ENCODE results near the gene SMAD7.

SMAD7 gene

DNA sequence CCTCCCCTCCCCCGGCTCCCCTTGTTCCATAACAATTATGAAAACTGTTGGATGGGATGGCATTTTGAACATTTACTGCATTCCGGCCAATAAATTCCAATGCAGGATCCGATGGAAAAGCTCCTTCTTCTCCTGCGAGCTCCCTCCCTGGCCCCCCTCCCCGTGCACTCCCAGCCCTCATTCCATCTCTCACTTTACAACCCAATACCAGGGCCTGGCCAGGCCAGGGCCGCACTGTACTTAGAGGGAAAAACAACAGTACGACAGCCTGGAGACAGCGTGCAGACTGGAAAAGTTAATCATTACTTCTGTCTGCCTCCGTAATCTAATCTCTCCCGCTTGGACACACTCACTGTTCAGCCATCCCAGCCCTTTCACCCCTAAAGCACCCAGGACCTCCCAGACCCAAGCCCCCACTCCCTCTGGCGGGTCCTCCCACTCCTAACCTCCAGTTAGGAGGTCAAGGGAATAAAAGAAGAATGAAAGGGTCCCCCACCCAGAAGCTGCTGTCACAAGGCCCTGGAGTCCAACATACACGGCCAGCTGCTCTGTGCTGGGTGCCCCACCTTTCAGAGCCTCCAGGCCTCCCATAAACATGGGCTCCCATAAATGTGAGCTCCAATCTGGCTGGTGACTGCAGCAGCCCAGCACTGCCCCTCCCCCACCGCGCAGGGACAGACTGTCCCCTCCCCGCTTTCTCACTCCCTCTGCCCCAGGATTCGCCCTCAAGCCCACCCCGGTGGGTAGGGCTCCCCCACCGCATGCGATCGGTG, 20.6 kb downstream of the SMAD7 start:
- DNase-seq (ENCODE audit: low spot score): peak; percentile 92

DNA sequence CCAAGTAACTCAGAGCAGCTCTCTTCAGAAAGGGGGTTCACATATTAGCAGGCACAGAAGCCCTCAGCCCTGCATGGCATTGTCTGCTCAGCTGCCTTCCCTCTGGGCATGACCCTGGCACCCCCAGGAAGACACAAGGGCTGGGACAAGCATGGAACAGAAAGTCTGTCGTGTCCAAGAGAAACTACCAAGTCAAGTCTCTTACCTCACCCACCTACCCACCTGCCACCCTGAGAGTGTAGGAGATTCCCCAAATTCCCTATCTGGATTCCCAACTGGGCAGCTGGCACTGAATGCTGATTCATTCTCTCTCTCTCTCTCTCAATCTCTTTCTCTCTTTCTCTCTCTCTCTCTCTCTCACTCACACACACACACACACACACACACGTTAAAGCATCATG, 21.6 kb downstream of the SMAD7 start:
- no peak for DNase-seq (ENCODE audit: low spot score)

DNA sequence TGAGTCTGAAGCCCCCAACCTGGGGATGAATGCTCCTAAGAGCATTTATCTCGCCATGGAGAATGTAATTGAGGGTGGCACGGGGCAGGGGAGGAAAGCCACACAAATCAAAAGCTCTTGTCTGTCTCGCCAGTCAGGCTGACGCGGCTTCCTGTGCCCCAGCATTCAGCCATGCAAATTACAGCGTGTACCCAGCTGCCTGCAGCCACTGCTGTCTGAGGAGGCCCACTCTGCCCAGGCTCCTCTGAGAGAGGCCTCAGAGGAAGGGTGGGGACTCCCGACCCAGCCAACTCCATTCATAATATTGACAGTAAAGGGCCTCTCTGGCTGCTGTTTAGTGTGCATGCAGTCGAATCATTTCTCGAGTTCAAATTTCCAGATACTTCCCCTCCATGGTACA, 22.0 kb downstream of the SMAD7 start:
- no peak for DNase-seq (ENCODE audit: low spot score)

DNA sequence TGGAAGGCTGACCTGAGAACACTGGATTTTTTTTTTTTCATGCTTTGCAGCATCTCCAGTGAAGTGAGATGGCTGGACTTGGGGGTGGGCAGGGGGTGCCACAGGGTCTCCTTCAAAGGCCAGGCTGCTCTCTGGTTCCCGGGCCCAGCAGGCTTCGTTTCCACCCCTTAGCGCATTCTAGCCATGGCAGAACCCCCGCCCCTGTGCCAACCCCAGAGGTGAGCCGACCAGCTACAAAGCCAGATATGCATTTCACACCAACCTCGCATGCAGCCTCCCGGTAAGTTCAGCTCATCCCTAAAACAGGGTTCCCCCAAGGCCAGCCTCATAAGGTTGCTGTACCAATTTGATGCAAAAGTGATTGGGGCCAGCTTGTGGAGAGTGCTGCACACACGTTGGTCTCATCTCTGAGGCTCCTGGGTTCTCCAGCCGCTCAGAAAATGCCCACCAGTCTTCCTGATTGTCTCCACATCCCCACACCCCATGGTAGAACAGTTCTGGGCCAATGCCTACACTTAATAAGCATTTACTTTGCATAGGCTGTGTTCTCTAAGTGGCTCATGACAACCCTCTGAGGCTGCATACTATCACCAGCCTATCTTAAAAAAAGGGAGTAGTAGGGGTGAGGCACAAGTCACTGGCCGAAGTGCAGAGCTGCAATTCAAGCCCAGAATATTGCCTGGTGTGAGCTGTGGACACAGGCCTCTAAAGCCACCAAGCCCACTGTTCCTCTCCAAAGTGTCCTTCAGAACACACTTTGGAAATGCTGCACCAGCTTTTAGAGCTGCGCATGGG, 23.3 kb downstream of the SMAD7 start:
- DNase-seq (ENCODE audit: low spot score): no peak

DNA sequence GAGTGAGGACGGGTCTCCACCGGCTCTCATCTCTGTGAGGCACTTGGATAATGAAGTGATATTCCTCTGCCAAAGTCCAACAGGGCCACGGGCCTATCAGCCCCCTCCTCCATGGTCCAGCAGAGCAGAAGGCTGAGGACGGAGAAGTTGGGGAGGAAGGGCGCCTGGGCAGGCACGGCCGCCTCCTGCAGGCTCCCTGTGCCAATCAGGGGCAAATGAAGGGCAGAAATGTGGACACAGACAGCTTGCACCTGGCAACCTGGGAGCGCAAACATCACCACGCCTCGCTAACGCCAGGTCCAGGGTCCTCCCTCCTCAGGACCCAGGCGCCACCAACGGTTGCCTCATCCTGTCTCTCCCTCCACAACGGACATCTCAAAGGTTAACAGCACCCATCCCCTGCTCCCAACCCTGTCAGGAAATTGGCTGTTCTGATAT, 24.3 kb downstream of the SMAD7 start:
- DNase-seq (ENCODE audit: low spot score): no peak

DNA sequence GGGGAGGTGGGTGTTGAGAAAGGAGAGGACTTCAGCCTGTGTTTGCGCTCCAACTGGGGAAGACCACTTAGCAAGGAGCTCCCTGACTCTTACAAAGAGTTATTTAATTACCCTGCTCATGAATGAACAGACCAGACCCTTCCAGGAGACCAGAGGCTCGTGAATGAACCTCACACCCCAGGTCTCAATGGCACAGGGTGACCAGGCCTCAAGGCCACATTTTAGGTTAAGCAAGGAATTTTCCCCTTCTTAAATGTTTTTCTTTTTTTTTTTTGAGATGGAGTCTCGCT, 25.3 kb downstream of the SMAD7 start:
- no peak for DNase-seq (ENCODE audit: low spot score)

DNA sequence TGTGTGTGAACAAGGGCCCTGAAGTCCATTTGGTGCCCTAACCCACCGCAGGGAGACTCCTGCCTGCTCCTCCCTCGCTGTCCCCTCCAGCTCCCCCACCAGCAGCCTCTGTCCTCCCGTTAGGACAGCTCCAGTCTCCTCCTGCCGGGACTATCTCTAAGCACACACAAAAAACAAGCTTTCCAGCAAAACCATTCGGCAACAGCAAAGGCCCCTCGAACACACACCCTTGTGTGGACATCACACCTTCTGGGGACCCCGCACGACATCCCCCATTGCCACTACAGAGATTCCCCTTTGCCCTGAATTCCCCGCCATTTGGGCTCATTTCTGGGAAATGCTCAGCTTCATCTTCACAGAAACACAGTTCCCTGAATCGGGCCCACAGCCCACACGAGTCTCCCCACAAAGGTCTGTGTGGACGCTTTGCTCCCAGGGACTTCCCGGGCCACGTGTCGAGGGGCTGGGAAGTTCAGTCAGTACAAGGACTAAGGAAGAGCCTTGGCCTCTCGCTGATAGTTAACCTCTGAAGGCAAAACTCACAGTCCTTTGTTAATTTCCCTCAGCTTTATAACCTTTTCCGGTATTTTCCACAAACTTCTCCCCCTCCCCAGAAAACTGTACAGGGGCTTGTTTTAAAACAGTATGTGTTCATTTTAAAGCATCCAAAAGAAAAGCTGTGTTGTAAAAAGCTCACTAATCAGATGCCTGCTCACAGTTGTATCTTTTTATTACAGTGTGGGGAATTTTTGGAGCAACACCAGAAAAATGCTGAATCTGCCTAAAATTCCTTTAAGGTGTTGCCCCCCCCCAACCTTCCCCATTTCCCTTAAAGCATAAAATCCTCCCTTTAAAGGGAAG, 25.9 kb downstream of the SMAD7 start:
- no peak for DNase-seq (ENCODE audit: low spot score)

DNA sequence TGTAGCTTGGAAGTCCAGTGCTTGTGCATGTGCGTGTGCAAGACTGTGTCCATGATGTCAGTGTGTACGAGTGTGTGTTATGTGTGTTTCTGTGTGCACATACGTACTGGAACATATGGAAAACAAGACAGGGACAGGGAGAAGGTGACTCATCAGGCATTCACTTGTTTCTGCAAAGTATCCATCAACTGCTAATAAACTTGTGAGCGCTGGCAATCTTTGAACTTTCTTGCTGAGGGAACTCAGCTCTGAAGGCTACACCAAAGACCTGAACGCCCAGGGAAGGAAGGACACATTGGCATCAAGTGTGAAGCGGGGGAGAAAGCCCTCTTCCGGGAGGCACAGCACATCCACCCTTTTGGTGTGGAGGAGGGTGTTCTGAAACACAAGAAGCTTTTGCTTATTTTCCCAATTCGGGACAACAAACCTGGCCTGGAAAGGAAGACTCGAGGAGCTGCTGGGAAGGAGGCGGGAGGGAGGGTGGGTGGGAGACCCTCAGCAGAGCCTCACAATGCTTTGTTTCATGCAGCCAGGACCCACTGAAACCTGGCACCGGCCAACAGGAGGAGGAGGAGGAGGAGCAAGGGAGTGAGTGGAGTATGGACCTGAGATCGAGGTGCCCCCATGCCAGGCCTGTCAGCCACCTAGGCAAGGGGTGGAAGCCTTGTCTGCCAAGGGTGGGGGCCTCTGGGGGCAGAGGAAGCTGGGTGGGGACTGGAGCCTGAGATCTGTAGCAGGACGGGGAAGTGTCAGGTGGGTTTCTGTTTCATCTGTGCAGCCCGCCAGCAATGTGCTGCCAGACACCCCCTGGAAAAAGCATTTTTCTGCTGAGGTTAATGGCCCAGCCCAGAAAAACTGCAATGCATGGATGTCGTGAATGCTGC, 26.8 kb downstream of the SMAD7 start:
- DNase-seq (ENCODE audit: low spot score): no peak

DNA sequence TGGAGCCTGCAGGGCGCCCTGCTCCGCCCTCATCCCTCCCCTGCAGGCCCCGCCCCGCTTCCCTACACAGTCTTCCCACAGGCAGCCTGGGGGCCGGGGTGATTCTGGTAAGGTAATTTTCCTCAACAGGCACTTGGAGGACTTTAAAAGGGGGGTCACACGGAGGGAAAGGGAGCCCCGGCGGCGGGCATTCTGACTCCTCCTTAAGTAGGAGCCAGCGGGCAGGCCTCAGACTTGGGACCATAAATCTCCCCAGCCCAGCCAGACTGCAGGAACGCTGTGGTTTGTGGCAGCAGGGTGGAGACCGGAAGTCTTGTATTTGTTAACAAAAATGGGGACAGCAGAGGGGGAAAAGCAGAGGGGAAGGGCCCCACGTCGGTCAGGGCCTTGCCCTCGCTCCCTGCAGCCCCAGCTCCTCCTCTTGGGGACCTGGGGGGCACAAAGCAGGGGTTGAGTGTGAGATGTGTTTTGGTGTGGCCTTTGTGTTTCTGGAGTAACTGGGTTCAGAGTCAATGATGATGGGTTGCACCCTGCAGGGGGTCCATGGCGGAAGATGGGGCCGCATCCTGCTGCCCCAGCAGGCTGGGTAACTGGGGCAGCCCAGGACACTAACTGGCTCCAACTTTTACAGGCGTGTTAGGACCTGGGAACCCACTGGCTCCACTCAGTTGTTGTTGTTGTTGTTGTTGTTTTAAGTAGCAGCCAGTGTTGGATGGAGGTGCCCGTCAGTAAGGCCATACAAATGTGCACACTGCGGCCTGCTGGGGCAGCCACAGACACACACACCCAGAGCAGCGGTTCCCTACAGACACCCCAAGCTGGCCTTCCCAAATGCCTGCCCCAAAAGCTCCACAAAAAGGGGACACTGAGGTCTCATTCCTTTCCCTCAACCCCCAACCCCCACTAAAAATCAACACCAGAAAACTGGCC, 27.7 kb downstream of the SMAD7 start:
- DNase-seq (ENCODE audit: low spot score): peak; percentile 94

DNA sequence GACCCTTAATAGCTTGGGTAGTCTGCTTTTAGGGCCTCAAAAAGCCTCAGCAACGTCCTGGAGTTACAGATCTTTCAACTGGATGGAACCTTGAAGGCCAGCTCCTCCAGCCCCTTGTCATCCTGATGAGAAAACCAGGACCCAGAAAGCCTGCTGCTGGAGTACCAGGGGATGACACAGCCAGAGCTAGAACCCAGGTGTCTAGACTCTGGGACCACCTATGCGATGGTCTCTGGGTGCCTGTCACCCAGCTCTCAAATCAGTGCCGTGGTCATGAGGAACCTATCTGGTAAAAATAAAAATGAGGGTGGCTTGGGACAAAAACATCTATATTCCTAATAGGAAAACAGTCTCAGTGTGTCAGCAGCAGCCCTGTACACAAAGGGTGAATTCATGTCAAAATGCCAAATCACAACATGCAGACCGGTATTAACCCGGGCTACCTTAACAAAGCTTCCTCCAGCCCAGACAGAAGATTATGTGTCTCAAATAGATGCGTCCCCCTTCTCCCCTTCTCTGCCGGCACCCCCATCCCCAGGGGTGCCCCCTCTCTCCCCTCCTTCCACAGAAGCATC, 28.5 kb downstream of the SMAD7 start:
- no peak for DNase-seq (ENCODE audit: low spot score)

DNA sequence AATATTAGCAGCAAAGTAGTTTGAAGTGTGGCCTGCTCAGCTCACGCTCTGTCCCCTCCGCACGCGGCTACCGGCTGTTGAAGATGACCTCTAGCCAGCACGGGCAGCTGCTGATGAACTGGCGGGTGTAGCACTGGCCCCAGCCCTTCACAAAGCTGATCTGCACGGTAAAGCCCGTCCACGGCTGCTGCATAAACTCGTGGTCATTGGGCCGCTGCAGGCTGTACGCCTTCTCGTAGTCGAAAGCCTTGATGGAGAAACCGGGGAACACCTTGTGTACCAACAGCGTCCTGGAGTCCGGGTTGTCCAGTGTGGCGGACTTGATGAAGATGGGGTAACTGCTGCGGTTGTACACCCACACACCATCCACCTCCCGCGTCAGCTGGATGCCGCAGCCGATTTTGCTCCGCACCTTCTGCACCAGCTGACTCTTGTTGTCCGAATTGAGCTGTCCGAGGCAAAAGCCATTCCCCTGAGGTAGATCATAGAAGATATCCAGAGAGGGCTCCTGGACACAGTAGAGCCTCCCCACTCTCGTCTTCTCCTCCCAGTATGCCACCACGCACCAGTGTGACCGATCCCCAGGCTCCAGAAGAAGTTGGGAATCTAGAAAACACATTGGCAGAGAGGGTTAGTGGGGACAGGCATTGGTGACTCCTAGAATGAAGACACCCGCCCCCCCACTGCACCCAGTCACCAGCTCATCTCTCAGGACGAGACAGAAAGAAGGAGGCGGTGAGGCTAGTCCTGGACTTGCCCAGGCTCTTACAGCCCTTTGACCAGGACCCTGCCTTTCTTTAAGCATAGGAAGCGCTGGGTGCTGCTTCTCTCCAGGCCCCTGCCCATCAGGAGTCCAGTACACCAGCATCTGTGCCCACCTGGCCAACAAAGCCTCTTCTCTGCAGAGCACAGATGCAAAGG, 29.2 kb downstream of the SMAD7 start:
- no peak for DNase-seq (ENCODE audit: low spot score)

DNA sequence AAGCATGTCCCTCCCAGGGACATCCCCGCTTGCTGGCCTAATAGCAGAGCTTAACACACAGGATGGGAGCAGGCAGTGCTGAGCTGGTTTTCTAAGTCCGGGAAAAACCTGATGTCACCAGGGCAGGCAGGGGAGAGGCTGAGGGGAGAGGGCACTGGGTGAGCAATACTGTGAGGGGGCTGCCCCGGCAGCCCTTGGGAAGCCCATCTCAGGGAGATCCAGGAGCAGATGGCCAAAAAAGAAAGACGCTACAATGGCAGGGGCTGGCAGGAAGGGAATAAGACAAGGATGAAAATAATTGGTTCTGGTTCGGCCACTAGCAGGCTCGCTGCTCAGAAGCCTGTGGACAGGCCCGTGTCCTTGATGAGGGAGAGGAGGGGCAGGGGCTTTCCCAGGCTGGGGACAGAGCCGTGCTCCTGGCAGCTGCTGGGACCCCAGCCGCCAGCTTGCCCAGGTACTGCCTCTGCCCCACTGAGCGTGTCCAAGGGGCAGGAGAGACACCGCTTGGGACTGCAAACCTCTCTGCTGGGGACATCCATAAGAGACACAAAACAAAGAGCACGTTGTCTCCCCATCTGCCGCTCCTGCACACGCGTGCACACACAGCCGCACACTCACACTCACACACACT, 30.2 kb downstream of the SMAD7 start:
- DNase-seq (ENCODE audit: low spot score): no peak

DNA sequence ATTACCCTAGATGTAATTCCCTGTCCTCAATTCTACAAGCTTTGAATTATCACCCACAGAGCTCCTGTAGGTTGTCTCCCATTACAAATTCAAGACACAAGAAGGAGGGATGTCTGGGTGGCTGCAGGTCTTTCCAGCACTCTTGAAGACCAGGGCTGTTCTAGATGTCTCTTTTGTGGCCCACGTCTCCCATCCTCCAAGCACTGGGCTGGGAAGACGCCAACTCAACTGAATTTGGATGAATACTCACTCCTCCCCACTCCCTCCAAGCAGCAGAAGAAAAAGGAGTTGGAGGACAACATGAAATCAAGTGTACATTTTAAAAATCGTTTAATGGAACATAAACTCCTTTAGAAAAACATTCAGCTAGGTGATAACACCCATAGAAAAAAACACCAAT, 31.2 kb downstream of the SMAD7 start:
- DNase-seq (ENCODE audit: low spot score): no peak

DNA sequence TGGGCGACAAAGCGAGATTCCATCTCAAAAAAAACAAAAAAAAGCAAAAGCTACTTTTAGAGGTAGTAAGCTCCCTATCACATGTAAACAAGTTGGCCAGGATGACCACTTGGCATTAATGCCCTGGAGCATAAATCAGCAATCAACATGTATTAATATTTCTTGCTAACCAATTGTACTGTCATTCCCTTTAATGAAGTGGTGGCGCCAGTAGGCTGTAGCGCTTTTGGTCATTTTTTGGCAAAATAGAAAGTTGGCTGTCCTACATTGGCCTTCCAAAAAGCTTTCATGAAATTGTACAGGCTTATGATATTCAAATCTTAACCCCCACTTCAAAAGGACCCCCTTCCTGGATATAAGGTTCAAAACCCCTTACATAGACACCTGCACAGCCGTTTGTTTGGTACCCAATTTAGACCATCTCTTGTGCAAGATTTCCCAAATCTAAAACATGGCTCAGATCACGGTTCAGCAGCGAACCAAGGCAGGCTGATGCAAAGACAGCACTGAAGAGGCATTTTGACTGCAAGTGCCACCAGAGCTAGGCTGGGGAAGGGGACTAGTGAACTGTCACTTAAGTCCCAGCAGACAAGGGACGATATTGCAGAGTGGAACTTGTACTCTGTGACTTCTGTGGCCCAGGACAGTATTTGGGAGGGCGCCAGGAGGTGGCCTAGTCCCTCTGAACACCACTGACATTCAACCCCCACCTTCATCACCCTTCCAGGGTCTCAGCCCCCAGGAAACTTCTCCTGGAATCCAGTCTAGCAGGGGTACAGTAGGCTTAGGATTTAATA, 31.9 kb downstream of the SMAD7 start:
- DNase-seq (ENCODE audit: low spot score): no peak

DNA sequence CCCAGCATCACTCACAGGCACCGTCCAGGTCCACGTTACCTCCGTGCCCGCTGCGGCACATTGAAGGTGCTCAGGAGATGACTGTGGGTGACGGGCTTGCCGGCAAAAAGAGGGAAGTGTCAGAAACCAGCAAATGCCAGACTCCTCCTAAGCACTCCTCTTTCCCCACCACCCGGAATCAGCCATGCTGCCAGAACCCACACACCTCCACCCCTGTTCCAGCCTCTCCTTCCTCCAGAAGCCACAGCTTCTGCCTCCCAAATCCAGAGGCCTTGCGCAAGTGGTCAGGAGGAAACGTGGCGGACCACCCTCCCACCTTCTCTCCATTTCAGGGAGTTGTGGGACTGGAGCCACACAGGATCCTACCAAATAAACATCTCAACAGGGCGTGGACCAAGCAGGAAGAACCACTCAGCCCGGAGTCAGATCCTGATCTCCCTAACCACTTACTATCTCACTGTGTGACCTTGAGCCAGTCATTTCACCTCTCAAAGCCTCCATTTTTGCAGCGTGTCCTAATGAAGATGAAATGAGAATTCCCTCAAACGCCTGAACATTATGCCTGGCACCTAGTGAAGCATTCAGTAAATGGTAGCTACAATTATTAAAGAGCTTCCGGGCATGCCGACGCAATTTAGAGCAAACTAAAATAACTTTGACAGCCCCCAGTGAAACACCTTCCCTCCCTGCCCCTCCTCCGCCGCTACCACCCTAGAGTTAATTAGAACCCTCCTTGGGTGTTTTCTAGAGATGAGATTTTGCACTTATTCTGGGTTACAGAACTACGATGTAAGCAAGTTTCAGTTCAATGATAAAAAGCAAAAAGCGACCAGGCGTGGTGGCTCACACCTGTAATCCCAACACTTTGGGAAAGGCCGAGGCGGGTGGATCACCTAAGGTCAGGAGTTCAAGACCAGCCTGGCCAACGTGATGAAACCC, 32.9 kb downstream of the SMAD7 start:
- no peak for DNase-seq (ENCODE audit: low spot score)

DNA sequence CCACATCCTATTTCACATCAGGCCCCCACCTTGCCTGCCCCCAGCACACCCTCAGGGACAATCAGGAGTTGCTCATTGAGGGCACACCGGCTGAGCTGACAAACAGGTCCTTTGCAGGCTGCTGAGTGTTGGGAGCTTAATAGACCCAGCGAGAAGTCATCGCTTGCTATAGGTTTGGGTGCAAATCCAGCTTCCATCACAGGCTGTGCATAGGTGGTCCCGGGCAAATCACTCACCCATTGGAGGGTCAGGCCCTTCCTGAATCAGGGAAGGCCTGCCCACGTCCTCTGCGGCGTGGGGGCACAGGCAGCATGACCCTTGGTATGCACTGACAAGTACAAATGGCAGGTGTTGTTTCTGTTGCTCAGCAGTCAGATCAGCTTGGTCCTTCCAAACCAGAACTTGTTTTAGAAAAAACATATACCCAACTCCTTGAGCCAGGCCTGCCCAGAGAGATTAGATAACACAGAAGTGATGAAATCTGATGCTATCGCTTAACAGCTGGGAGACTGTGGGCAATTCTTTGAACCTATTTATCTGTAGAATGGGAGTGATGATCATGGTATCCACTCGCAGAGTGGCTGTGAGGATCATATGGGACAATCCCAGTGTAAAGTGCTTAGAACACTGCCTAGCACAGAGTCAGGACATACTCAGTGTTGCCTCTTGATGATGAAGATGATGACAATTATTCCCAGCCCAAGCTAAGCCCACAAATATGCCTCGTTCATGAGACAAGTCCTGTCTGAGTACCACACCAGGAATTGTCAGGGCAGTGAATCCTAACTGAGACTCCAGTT, 34.9 kb downstream of the SMAD7 start:
- DNase-seq (ENCODE audit: low spot score): no peak
